NT2/D1 (cell line): ENCODE results near the gene PAK1.

Source experiments
- DNase-seq: peaks from one replicate; pipeline ENCODE4 v3.0.0-alpha.2; 2011; ENCODE audit warnings: low read depth, low spot score
- H3K27me3 ChIP-seq: 2 replicates; pipeline ENCODE4 v1.6.0; 2011; ENCODE audit warnings: mild to moderate bottlenecking; ENCODE audit not compliant: insufficient read length, insufficient read depth
- H3K36me3 ChIP-seq: 2 replicates; pipeline ENCODE4 v1.6.1; 2011; ENCODE audit warnings: mild to moderate bottlenecking, low read length, mixed read lengths; ENCODE audit not compliant: insufficient read depth, insufficient read length
- H3K4me1 ChIP-seq: 2 replicates; pipeline ENCODE4 v1.5.1; 2011; ENCODE audit not compliant: insufficient read depth, insufficient read length
- H3K4me3 ChIP-seq: 2 replicates; pipeline ENCODE4 v1.5.1; 2011; ENCODE audit warnings: low read depth; ENCODE audit not compliant: insufficient read length
- H3K9ac ChIP-seq: 2 replicates; pipeline ENCODE4 v1.6.0; 2011; ENCODE audit warnings: low read depth; ENCODE audit not compliant: insufficient read length
- H3K9me3 ChIP-seq: 2 replicates; pipeline ENCODE4 v1.5.1; 2011; ENCODE audit warnings: mild to moderate bottlenecking, low read length; ENCODE audit not compliant: insufficient read depth
- SUZ12 ChIP-seq: IDR thresholded peaks from 2 replicates; pipeline ENCODE4 v1.6.1; 2011; ENCODE audit not compliant: insufficient read length, insufficient read depth; ENCODE audit errors: extremely low read depth
- YY1 ChIP-seq: IDR thresholded peaks from 2 replicates; pipeline ENCODE4 v1.6.1; 2011; ENCODE audit not compliant: insufficient read length, insufficient read depth
- ZNF274 ChIP-seq: IDR thresholded peaks from 2 replicates; pipeline ENCODE4 v1.6.1; 2011; ENCODE audit warnings: mild to moderate bottlenecking, low read depth, low read length

The PAK1 gene

GRCh38 chr11:77515063-77515462 is 41.2 kb upstream of the PAK1 start:
- Histone ChIP-seq H3K4me3 (no peak overlapping the region), H3K9ac (no peak overlapping the region), H3K4me1 (no peaks in the 10 kb centered on the region), H3K9me3 (no peaks in the 10 kb centered on the region), H3K36me3 (no peaks in the 10 kb centered on the region), H3K27me3 (no peaks in the 10 kb centered on the region)
- TF ChIP-seq ZNF274 (no peak), SUZ12 (no peak), YY1 (no peak)
- DNase-seq: no peak

GRCh38 chr11:77512092-77512491 is 38.2 kb upstream of the PAK1 start:
- Histone ChIP-seq H3K9me3 (no peaks in the 10 kb centered on the region), H3K4me1 (no peaks in the 10 kb centered on the region)
- no peak for DNase-seq

DNA sequence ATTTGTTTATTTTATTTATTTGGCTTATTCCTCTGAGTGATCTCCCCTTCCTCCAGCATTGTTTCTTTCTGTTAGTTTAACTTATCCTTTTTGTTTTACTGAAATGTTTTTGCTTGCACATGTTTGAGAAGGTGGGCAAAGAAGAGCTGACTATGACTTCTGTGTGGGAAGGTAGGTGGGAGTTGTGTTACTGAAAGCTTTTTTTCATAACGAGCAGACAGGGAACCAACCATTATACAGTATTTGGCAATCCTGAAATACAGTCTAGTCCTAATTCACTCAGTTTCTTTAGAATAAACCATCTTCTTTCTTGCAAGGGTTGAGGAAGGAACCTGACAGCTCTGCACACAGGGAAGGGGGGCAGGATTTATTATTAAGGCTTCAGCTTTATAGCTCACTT is 37.0 kb upstream of the PAK1 start:
- no peak for TF ChIP-seq ZNF274
- TF ChIP-seq SUZ12: no peak
- no peak for TF ChIP-seq YY1

More at GRCh38 chr11:77512092-77512491, 38.2 kb upstream of the PAK1 start:
- Histone ChIP-seq H3K9ac (no peak overlapping the region), H3K36me3 (no peaks in the 10 kb centered on the region), H3K27me3 (no peaks in the 10 kb centered on the region), H3K4me3 (no peak overlapping the region)
- no peak for TF ChIP-seq YY1
- TF ChIP-seq ZNF274: no peak
- TF ChIP-seq SUZ12: no peak

GRCh38 chr11:77510095-77510494 is 36.2 kb upstream of the PAK1 start:
- TF ChIP-seq ZNF274 (no peak), YY1 (no peak), SUZ12 (no peak)
- no peak overlapping the region for H3K4me3 ChIP-seq
- DNase-seq: no peak
- H3K9me3 ChIP-seq: no peaks in the 10 kb centered on the region
- H3K36me3 ChIP-seq: no peaks in the 10 kb centered on the region
- no peak overlapping the region for H3K9ac ChIP-seq
- H3K4me1 ChIP-seq: no peaks in the 10 kb centered on the region
- H3K27me3 ChIP-seq: no peaks in the 10 kb centered on the region

More for the DNA sequence above, 37.0 kb upstream of the PAK1 start:
- no peaks in the 10 kb centered on the region for H3K36me3 ChIP-seq
- no peaks in the 10 kb centered on the region for H3K27me3 ChIP-seq
- no peak for DNase-seq
- no peak overlapping the region for H3K4me3 ChIP-seq
- H3K4me1 ChIP-seq: no peaks in the 10 kb centered on the region
- no peak overlapping the region for H3K9ac ChIP-seq
- H3K9me3 ChIP-seq: no peaks in the 10 kb centered on the region

- no peak for DNase-seq
- Histone ChIP-seq H3K4me3 (no peak overlapping the region), H3K36me3 (no peaks in the 10 kb centered on the region), H3K9me3 (no peaks in the 10 kb centered on the region), H3K27me3 (no peaks in the 10 kb centered on the region), H3K4me1 (no peaks in the 10 kb centered on the region), H3K9ac (no peak overlapping the region)
- TF ChIP-seq SUZ12: no peak
- TF ChIP-seq YY1: no peak
- no peak for TF ChIP-seq ZNF274
These were observed 34.1 kb upstream of the PAK1 start for GRCh38 chr11:77508019-77508418.

DNA sequence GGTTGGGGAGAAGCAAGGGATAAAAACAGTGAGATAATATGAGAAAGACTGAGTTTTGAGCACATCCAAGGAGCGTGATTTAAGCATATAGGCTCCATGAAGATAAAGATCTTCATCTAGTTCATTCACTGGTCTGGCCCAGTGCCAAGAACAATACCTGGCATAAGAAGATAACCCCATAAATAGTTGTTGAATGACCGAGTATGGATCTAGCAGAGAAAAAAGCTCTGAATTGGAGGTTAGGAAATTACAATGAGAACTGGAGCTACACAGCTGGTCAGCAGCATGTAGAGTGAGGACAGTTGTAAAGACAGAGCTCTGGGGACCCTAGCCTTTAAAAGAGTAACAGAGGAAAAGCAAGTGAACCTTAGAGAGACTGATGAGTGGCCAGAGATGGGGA is 33.0 kb upstream of the PAK1 start:
- Histone ChIP-seq H3K9ac (no peak overlapping the region), H3K27me3 (no peaks in the 10 kb centered on the region), H3K36me3 (no peaks in the 10 kb centered on the region), H3K4me3 (no peak overlapping the region), H3K4me1 (no peaks in the 10 kb centered on the region), H3K9me3 (no peaks in the 10 kb centered on the region)
- DNase-seq: no peak
- TF ChIP-seq SUZ12: no peak
- TF ChIP-seq YY1: no peak
- TF ChIP-seq ZNF274: no peak

GRCh38 chr11:77505956-77506355 is 32.1 kb upstream of the PAK1 start:
- H3K9me3 ChIP-seq: no peaks in the 10 kb centered on the region
- H3K4me3 ChIP-seq: no peak overlapping the region
- no peaks in the 10 kb centered on the region for H3K4me1 ChIP-seq
- DNase-seq: no peak
- H3K9ac ChIP-seq: no peak overlapping the region
- H3K36me3 ChIP-seq: no peaks in the 10 kb centered on the region
- TF ChIP-seq SUZ12: no peak
- TF ChIP-seq ZNF274: no peak
- TF ChIP-seq YY1: no peak
- no peaks in the 10 kb centered on the region for H3K27me3 ChIP-seq

GRCh38 chr11:77503006-77503405 is 29.1 kb upstream of the PAK1 start:
- Histone ChIP-seq H3K9me3 (no peaks in the 10 kb centered on the region), H3K27me3 (no peaks in the 10 kb centered on the region), H3K9ac (no peak overlapping the region), H3K36me3 (no peaks in the 10 kb centered on the region), H3K4me1 (no peaks in the 10 kb centered on the region), H3K4me3 (no peak overlapping the region)
- no peak for TF ChIP-seq YY1
- no peak for TF ChIP-seq ZNF274
- no peak for TF ChIP-seq SUZ12
- DNase-seq: no peak
